ENCODE measurements around the gene ADAD2.
"Not testable (repeated sequence)": the region's sequence is repeated elsewhere in the genome, so short reads cannot be mapped to it uniquely, and the experiment has no call there.

Gene ADAD2

GRCh38 chr16:84196101-84196500, 5.1 kb downstream of the ADAD2 start:
- H3K4me1 ChIP-seq (ENCODE audit: control extremely low read depth in 1 of 4, control insufficient read depth in 4 of 4, insufficient read depth in 4 of 4, low read length in 3 of 4), result peaks cover 0 to 17% (median 10%) of the 10 kb centered on the region in 4 experiments
- DNase-seq, result no peak
- 96% methylated on average over 13 of the region's 16 CpGs for WGBS (ENCODE audit: insufficient coverage)
- no peak overlapping the region for H3K4me3 ChIP-seq (ENCODE audit: control insufficient read depth in 1 of 7, extremely low read depth in 1 of 7, insufficient read depth in 4 of 7, low read depth in 2 of 7, low read length in 6 of 7)
- H3K9me3 ChIP-seq (ENCODE audit: control extremely low read depth in 1 of 5, control insufficient read depth in 4 of 5, insufficient read depth in 2 of 5, low read depth in 1 of 5, low read length in 4 of 5), result no peaks in the 10 kb centered on the region
- ChIA-PET POLR2A (no interaction called here), CTCF (no interaction called here)
- no peak overlapping the region for H3K27ac ChIP-seq (ENCODE audit: insufficient read depth in 1 of 2, low read depth in 1 of 2, low read length in 2 of 2, poor library complexity in 1 of 2, severe bottlenecking in 2 of 2)
- peaks cover 0 to 6% (median 2%) of the 10 kb centered on the region in 5 experiments for H3K27me3 ChIP-seq (replicated peaks in 2 of 5; ENCODE audit: control insufficient read depth in 4 of 5, insufficient read depth in 5 of 5, low read length in 4 of 5)
- no peaks in the 10 kb centered on the region for H3K36me3 ChIP-seq (ENCODE audit: control insufficient read depth in 4 of 4, insufficient read depth in 4 of 4, low read length in 3 of 4)

GRCh38 chr16:84196727-84197394, 5.9 kb downstream of the ADAD2 start:
- H3K9me3 ChIP-seq (ENCODE audit: control extremely low read depth in 1 of 5, control insufficient read depth in 4 of 5, insufficient read depth in 2 of 5, low read depth in 1 of 5, low read length in 4 of 5), result no peaks in the 10 kb centered on the region
- POLR2A ChIA-PET, result no interaction called here
- H3K36me3 ChIP-seq (ENCODE audit: control insufficient read depth in 4 of 4, insufficient read depth in 4 of 4, low read length in 3 of 4), result no peaks in the 10 kb centered on the region
- no peak overlapping the region for H3K4me3 ChIP-seq (ENCODE audit: control insufficient read depth in 1 of 7, extremely low read depth in 1 of 7, insufficient read depth in 4 of 7, low read depth in 2 of 7, low read length in 6 of 7)
- no peak for DNase-seq
- H3K27me3 ChIP-seq (replicated peaks in 2 of 5; ENCODE audit: control insufficient read depth in 4 of 5, insufficient read depth in 5 of 5, low read length in 4 of 5), result peaks cover 0 to 6% (median 2%) of the 10 kb centered on the region in 5 experiments
- CTCF ChIA-PET, result no interaction called here
- WGBS (ENCODE audit: insufficient coverage), result 92% methylated on average over 9 of the region's 16 CpGs
- peaks cover 0 to 17% (median 10%) of the 10 kb centered on the region in 4 experiments for H3K4me1 ChIP-seq (ENCODE audit: control extremely low read depth in 1 of 4, control insufficient read depth in 4 of 4, insufficient read depth in 4 of 4, low read length in 3 of 4)
- H3K27ac ChIP-seq (ENCODE audit: insufficient read depth in 1 of 2, low read depth in 1 of 2, low read length in 2 of 2, poor library complexity in 1 of 2, severe bottlenecking in 2 of 2), result no peak overlapping the region

- no peak overlapping the region for H3K4me3 ChIP-seq (ENCODE audit: control insufficient read depth in 1 of 7, extremely low read depth in 1 of 7, insufficient read depth in 4 of 7, low read depth in 2 of 7, low read length in 6 of 7)
- H3K9me3 ChIP-seq (ENCODE audit: control extremely low read depth in 1 of 5, control insufficient read depth in 4 of 5, insufficient read depth in 2 of 5, low read depth in 1 of 5, low read length in 4 of 5), result no peaks in the 10 kb centered on the region
- CTCF ChIA-PET, result no interaction called here
- H3K4me1 ChIP-seq (ENCODE audit: control extremely low read depth in 1 of 4, control insufficient read depth in 4 of 4, insufficient read depth in 4 of 4, low read length in 3 of 4), result peaks cover 0 to 17% (median 10%) of the 10 kb centered on the region in 4 experiments
- no peak overlapping the region for H3K27ac ChIP-seq (ENCODE audit: insufficient read depth in 1 of 2, low read depth in 1 of 2, low read length in 2 of 2, poor library complexity in 1 of 2, severe bottlenecking in 2 of 2)
- peaks cover 0 to 6% (median 2%) of the 10 kb centered on the region in 5 experiments for H3K27me3 ChIP-seq (replicated peaks in 2 of 5; ENCODE audit: control insufficient read depth in 4 of 5, insufficient read depth in 5 of 5, low read length in 4 of 5)
- POLR2A ChIA-PET, result no interaction called here
- DNase-seq, result no peak
- H3K36me3 ChIP-seq (ENCODE audit: control insufficient read depth in 4 of 4, insufficient read depth in 4 of 4, low read length in 3 of 4), result no peaks in the 10 kb centered on the region
- 98% methylated on average over 12 of the region's 14 CpGs for WGBS (ENCODE audit: insufficient coverage)
Measured at GRCh38 chr16:84197466-84198128, 6.6 kb downstream of the ADAD2 start.

DNA sequence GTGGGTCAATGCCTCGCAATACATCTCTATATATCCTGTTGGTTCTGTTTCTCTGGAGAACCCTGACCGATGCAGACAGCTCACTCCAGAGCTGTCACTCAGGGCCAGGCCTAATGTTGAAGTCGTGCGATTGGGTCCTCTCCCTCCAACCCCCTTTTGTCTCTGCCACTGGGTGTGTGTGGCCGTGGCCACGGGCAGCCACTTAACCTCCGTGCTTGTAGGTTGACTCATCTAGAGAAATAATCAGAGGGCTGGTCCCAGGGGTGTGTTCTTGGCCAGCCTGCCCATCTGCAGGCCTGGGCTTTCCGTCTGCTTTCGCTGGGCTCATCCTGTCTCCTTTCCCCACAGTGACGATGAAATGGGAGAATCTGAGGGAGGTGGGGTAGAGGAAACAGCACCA, 7.4 kb downstream of the ADAD2 start:
- Histone ChIP-seq H3K27me3 (replicated peaks in 2 of 5; ENCODE audit: control insufficient read depth in 4 of 5, insufficient read depth in 5 of 5, low read length in 4 of 5) (peaks cover 0 to 6% (median 2%) of the 10 kb centered on the region in 5 experiments), H3K36me3 (ENCODE audit: control insufficient read depth in 4 of 4, insufficient read depth in 4 of 4, low read length in 3 of 4) (no peaks in the 10 kb centered on the region), H3K4me1 (ENCODE audit: control extremely low read depth in 1 of 4, control insufficient read depth in 4 of 4, insufficient read depth in 4 of 4, low read length in 3 of 4) (peaks cover 0 to 17% (median 10%) of the 10 kb centered on the region in 4 experiments), H3K9me3 (ENCODE audit: control extremely low read depth in 1 of 5, control insufficient read depth in 4 of 5, insufficient read depth in 2 of 5, low read depth in 1 of 5, low read length in 4 of 5) (no peaks in the 10 kb centered on the region), H3K27ac (ENCODE audit: insufficient read depth in 1 of 2, low read depth in 1 of 2, low read length in 2 of 2, poor library complexity in 1 of 2, severe bottlenecking in 2 of 2) (no peak overlapping the region), H3K4me3 (ENCODE audit: control insufficient read depth in 1 of 7, extremely low read depth in 1 of 7, insufficient read depth in 4 of 7, low read depth in 2 of 7, low read length in 6 of 7) (no peak overlapping the region)
- no peak for DNase-seq
- CTCF ChIA-PET, result interaction anchor here (0.8 kb wide), 1 partner anchor 21 kb away, joined by 3 read pairs; no protein-coding TSS in a partner anchor
- POLR2A ChIA-PET, result no interaction called here
- 96% methylated on average over 9 of the region's 10 CpGs for WGBS (ENCODE audit: insufficient coverage)

- Histone ChIP-seq H3K27ac (ENCODE audit: insufficient read depth in 1 of 2, low read depth in 1 of 2, low read length in 2 of 2, poor library complexity in 1 of 2, severe bottlenecking in 2 of 2) (no peak overlapping the region), H3K36me3 (ENCODE audit: control insufficient read depth in 4 of 4, insufficient read depth in 4 of 4, low read length in 3 of 4) (no peaks in the 10 kb centered on the region), H3K4me1 (ENCODE audit: control extremely low read depth in 1 of 4, control insufficient read depth in 4 of 4, insufficient read depth in 4 of 4, low read length in 3 of 4) (peaks cover 0 to 10% (median 7%) of the 10 kb centered on the region in 4 experiments), H3K27me3 (replicated peaks in 2 of 5; ENCODE audit: control insufficient read depth in 4 of 5, insufficient read depth in 5 of 5, low read length in 4 of 5) (peaks cover 0 to 6% (median 2%) of the 10 kb centered on the region in 5 experiments), H3K4me3 (ENCODE audit: control insufficient read depth in 1 of 7, extremely low read depth in 1 of 7, insufficient read depth in 4 of 7, low read depth in 2 of 7, low read length in 6 of 7) (no peak overlapping the region), H3K9me3 (ENCODE audit: control extremely low read depth in 1 of 5, control insufficient read depth in 4 of 5, insufficient read depth in 2 of 5, low read depth in 1 of 5, low read length in 4 of 5) (no peaks in the 10 kb centered on the region)
- 77% methylated on average over 7 of the region's 13 CpGs for WGBS (ENCODE audit: insufficient coverage)
- CTCF ChIA-PET, result interaction anchor here (0.8 to 1.6 kb wide), 2 partner anchors 12 to 21 kb away, joined by 3 to 5 read pairs; partner anchors contain the start of gene TAF1C
- no peak for DNase-seq
- POLR2A ChIA-PET, result no interaction called here
Measured at GRCh38 chr16:84199097-84199496, 8.1 kb downstream of the ADAD2 start.

DNA sequence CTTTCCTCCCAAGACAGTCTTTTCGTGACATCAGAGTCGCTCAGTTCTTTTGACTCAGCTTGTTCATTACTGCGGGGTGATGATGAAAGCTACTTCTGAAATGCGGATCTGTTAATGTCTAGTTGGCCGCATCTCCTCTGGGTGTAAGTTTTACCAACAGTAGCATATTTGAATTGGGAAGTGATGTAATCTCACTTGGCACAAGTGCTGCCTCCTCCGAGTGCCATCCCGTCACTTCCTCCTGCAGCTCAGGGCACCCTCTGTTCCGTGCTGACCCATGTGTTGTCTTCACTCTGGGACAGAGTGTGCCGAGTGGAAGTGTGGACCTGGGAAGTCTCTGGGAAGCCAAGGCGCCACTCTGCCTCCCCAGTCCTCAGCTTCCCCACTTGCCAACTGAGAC, 8.9 kb downstream of the ADAD2 start:
- ChIA-PET CTCF (interaction anchor here (1.6 kb wide), 1 partner anchor 13 kb away, joined by 5 read pairs; the partner anchor contains the start of gene TAF1C), POLR2A (no interaction called here)
- Histone ChIP-seq H3K4me1 (ENCODE audit: control extremely low read depth in 1 of 4, control insufficient read depth in 4 of 4, insufficient read depth in 4 of 4, low read length in 3 of 4) (peaks cover 0 to 3% (median 1%) of the 10 kb centered on the region in 4 experiments), H3K4me3 (ENCODE audit: control insufficient read depth in 1 of 7, extremely low read depth in 1 of 7, insufficient read depth in 4 of 7, low read depth in 2 of 7, low read length in 6 of 7) (no peak overlapping the region), H3K36me3 (ENCODE audit: control insufficient read depth in 4 of 4, insufficient read depth in 4 of 4, low read length in 3 of 4) (no peaks in the 10 kb centered on the region), H3K27ac (ENCODE audit: insufficient read depth in 1 of 2, low read depth in 1 of 2, low read length in 2 of 2, poor library complexity in 1 of 2, severe bottlenecking in 2 of 2) (no peak overlapping the region), H3K9me3 (ENCODE audit: control extremely low read depth in 1 of 5, control insufficient read depth in 4 of 5, insufficient read depth in 2 of 5, low read depth in 1 of 5, low read length in 4 of 5) (no peaks in the 10 kb centered on the region), H3K27me3 (replicated peaks in 2 of 5; ENCODE audit: control insufficient read depth in 4 of 5, insufficient read depth in 5 of 5, low read length in 4 of 5) (peaks cover 0 to 6% (median 2%) of the 10 kb centered on the region in 5 experiments)
- peak in 1 of 3 donors; percentile 18 for DNase-seq
- WGBS (ENCODE audit: insufficient coverage), result 91% methylated on average over 6 of the region's 10 CpGs

DNA sequence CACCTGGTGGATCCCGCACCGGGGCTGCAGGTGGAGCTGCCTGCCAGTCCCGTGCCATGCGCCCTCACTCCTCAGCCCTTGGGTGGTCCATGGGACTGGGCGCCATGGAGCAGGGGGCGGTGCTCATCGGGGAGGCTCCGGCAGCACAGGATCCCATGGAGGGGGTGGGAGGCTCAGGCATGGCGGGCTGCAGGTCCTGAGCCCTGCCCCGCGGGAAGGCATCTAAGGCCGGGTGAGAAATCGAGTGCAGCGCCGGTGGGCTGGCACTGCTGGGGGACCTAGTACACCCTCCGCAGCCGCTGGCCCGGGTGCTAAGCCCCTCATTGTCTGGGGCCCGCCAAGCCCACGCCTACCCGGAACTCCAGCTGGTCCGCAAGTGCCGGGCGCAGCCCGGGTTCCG, 13.6 kb downstream of the ADAD2 start:
- DNase-seq; H3K4me1 ChIP-seq (ENCODE audit: control extremely low read depth in 1 of 4, control insufficient read depth in 4 of 4, insufficient read depth in 4 of 4, low read length in 3 of 4); H3K36me3 ChIP-seq (ENCODE audit: control insufficient read depth in 4 of 4, insufficient read depth in 4 of 4, low read length in 3 of 4); H3K27ac ChIP-seq (ENCODE audit: insufficient read depth in 1 of 2, low read depth in 1 of 2, low read length in 2 of 2, poor library complexity in 1 of 2, severe bottlenecking in 2 of 2); CTCF ChIA-PET; H3K27me3 ChIP-seq (replicated peaks in 2 of 5; ENCODE audit: control insufficient read depth in 4 of 5, insufficient read depth in 5 of 5, low read length in 4 of 5); H3K9me3 ChIP-seq (ENCODE audit: control extremely low read depth in 1 of 5, control insufficient read depth in 4 of 5, insufficient read depth in 2 of 5, low read depth in 1 of 5, low read length in 4 of 5); POLR2A ChIA-PET; H3K4me3 ChIP-seq (ENCODE audit: control insufficient read depth in 1 of 7, extremely low read depth in 1 of 7, insufficient read depth in 4 of 7, low read depth in 2 of 7, low read length in 6 of 7): not testable (repeated sequence)
- over 99% methylated on average over 17 of the region's 26 CpGs for WGBS (ENCODE audit: insufficient coverage)
